Measurements from ENCODE around the gene SLC36A2. TPM values are rescaled to one million over a fixed set of nuclear protein-coding genes. Genes with fewer than 3 reads are reported as not detected.
"Not testable (repeated sequence)": the region's sequence is repeated elsewhere in the genome, so short reads cannot be mapped to it uniquely, and the experiment has no call there.

Gene SLC36A2
- total and polyA plus RNA-seq, 5 donors from 2014 or later = not detected

DNA sequence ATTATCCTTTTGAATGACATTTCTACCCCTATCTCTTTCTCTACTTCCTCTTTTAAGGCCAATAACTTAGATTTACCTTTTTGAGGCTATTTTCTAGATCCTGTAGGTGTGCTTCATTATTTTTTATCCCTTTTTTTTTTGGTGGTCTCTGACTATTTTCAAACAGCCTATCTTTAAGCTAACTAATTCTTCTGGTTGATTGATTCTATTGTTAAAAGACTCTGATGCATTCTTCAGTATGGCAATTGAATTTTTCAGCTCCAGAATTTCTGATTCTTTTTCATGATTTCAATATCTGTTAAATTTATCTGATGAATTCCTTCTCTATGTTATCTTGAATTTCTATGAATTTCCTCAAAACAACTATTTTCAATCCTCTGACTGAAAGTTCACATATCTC lies 36.4 kb downstream of the SLC36A2 start:
- DNase-seq (no peak), ATAC-seq (ENCODE audit: low read depth in 2 of 2) (no peak)
- Mint-ChIP-seq H3K4me1 (peaks cover 0 to 3% (median 0%) of the 10 kb centered on the region in 4 donors), H3K27ac (no peak overlapping the region), H3K9me3 (peaks cover 0 to 15% (median 9%) of the 10 kb centered on the region in 7 donors), H3K4me3 (no peak overlapping the region), H3K36me3 (peaks cover 7% of the 10 kb centered on the region), H3K27me3 (peaks cover 64% of the 10 kb centered on the region)
- Histone ChIP-seq H3K27ac (ENCODE audit: insufficient read depth, low read length, poor library complexity, severe bottlenecking) (no peak overlapping the region), H3K4me3 (ENCODE audit: low read depth, low read length) (no peak overlapping the region), H3K9me3 (ENCODE audit: control insufficient read depth in 2 of 2, low read length in 2 of 2) (peaks cover 0 to 11% of the 10 kb centered on the region in 2 experiments), H3K36me3 (ENCODE audit: control insufficient read depth, insufficient read depth, low read length) (no peaks in the 10 kb centered on the region), H3K4me1 (ENCODE audit: control insufficient read depth, insufficient read depth, low read length, poor library complexity, severe bottlenecking) (no peaks in the 10 kb centered on the region), H3K27me3 (ENCODE audit: control insufficient read depth, insufficient read depth, low read length) (no peaks in the 10 kb centered on the region)

DNA sequence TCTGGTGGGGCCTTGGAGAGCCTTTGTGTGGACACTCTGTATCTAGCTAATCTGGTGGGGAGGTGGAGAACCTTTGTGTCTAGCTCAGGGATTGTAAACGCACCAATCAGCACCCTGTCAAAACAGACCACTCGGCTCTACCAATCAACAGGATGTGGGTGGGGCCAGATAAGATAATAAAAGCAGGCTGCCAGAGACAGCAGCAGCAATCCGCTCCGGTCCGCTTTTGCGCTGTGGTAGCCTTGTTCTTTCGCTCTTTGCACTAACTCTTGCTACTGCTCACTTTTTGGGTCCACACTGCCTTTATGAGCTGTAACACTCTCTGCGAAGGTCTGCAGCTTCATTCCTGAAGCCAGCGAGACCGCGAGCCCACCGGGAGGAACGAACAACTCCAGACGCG lies 37.5 kb downstream of the SLC36A2 start:
- H3K27ac Mint-ChIP-seq; H3K4me3 Mint-ChIP-seq; H3K36me3 ChIP-seq (ENCODE audit: control insufficient read depth, insufficient read depth, low read length); H3K4me3 ChIP-seq (ENCODE audit: low read depth, low read length); DNase-seq; H3K27ac ChIP-seq (ENCODE audit: insufficient read depth, low read length, poor library complexity, severe bottlenecking); ATAC-seq (ENCODE audit: low read depth in 2 of 2); H3K4me1 Mint-ChIP-seq; H3K36me3 Mint-ChIP-seq; H3K4me1 ChIP-seq (ENCODE audit: control insufficient read depth, insufficient read depth, low read length, poor library complexity, severe bottlenecking); H3K27me3 ChIP-seq (ENCODE audit: control insufficient read depth, insufficient read depth, low read length): not testable (repeated sequence)
- peaks cover 0 to 11% of the 10 kb centered on the region in 2 experiments for H3K9me3 ChIP-seq (ENCODE audit: control insufficient read depth in 2 of 2, low read length in 2 of 2)
- peaks cover 66% of the 10 kb centered on the region for H3K27me3 Mint-ChIP-seq
- H3K9me3 Mint-ChIP-seq = peaks cover 0 to 15% (median 11%) of the 10 kb centered on the region in 7 donors

DNA sequence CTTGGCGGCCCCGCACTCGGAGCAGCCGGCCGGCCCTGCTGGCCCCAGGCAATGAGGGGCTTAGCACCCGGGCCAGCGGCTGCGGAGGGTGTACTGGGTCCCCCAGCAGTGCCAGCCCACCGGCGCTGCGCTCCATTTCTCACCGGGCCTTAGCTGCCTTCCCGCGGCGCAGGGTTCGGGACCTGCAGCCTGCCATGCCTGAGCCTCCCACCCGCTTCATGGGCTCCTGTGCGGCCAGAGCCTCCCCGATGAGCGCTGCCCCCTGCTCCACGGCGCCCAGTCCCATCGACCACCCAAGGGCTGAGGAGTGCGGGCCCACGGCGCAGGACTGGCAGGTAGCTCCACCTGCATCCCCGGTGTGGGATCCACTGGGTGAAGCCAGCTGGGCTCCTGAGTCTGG lies 38.1 kb downstream of the SLC36A2 start:
- not testable (repeated sequence) for H3K4me1 Mint-ChIP-seq; H3K4me3 Mint-ChIP-seq; H3K4me3 ChIP-seq (ENCODE audit: low read depth, low read length); H3K27me3 ChIP-seq (ENCODE audit: control insufficient read depth, insufficient read depth, low read length); H3K36me3 Mint-ChIP-seq; DNase-seq; H3K27ac ChIP-seq (ENCODE audit: insufficient read depth, low read length, poor library complexity, severe bottlenecking); H3K4me1 ChIP-seq (ENCODE audit: control insufficient read depth, insufficient read depth, low read length, poor library complexity, severe bottlenecking); H3K36me3 ChIP-seq (ENCODE audit: control insufficient read depth, insufficient read depth, low read length); ATAC-seq (ENCODE audit: low read depth in 2 of 2); H3K27ac Mint-ChIP-seq
- H3K9me3 ChIP-seq (ENCODE audit: control insufficient read depth in 2 of 2, low read length in 2 of 2) = peaks cover 0 to 11% of the 10 kb centered on the region in 2 experiments
- peaks cover 62% of the 10 kb centered on the region for H3K27me3 Mint-ChIP-seq
- H3K9me3 Mint-ChIP-seq = peaks cover 0 to 15% (median 11%) of the 10 kb centered on the region in 7 donors

DNA sequence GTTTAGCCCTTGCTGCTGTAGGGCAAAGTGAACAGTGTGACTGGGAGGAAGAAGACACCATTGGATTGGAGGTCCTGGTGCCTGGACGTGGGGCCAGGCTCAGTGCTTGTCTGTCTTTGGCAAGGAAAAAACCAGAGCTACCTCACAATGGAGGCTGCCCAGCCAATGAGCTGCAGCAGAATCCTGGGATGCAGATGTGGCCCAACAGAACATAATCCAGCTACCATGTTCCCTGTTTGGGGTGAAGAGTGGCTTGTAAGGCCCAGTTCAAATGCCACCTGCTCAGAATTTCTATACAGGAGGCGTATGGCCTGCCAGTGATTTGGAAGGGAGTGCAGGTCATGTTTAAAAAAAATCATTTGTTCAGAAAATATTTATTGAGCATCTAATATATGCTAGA lies 43.7 kb downstream of the SLC36A2 start, which contains the start of gene SLC36A3:
SLC36A3 (minus strand) TSS at position 101 of the 400 bp plus-strand sequence. CDS start 412 bp downstream, outside the sequence.
- ATAC-seq (ENCODE audit: low read depth in 2 of 2) (no peak), DNase-seq (no peak)
- Histone ChIP-seq H3K4me1 (ENCODE audit: control insufficient read depth, insufficient read depth, low read length, poor library complexity, severe bottlenecking) (no peaks in the 10 kb centered on the region), H3K27me3 (ENCODE audit: control insufficient read depth, insufficient read depth, low read length) (peaks cover 8% of the 10 kb centered on the region), H3K36me3 (ENCODE audit: control insufficient read depth, insufficient read depth, low read length) (no peaks in the 10 kb centered on the region), H3K9me3 (ENCODE audit: control insufficient read depth in 2 of 2, low read length in 2 of 2) (no peaks in the 10 kb centered on the region), H3K27ac (ENCODE audit: insufficient read depth, low read length, poor library complexity, severe bottlenecking) (no peak within 1 kb of the TSS), H3K4me3 (ENCODE audit: low read depth, low read length) (no peak within 1 kb of the TSS)
- H3K4me1 Mint-ChIP-seq = no peaks in the 10 kb centered on the region
- no peak within 1 kb of the TSS for H3K4me3 Mint-ChIP-seq
- H3K27ac Mint-ChIP-seq = no peak within 1 kb of the TSS
- no peaks in the 10 kb centered on the region for H3K36me3 Mint-ChIP-seq
- peaks cover 0 to 3% (median 0%) of the 10 kb centered on the region in 7 donors for H3K9me3 Mint-ChIP-seq
- peaks cover 48% of the 10 kb centered on the region for H3K27me3 Mint-ChIP-seq

DNA sequence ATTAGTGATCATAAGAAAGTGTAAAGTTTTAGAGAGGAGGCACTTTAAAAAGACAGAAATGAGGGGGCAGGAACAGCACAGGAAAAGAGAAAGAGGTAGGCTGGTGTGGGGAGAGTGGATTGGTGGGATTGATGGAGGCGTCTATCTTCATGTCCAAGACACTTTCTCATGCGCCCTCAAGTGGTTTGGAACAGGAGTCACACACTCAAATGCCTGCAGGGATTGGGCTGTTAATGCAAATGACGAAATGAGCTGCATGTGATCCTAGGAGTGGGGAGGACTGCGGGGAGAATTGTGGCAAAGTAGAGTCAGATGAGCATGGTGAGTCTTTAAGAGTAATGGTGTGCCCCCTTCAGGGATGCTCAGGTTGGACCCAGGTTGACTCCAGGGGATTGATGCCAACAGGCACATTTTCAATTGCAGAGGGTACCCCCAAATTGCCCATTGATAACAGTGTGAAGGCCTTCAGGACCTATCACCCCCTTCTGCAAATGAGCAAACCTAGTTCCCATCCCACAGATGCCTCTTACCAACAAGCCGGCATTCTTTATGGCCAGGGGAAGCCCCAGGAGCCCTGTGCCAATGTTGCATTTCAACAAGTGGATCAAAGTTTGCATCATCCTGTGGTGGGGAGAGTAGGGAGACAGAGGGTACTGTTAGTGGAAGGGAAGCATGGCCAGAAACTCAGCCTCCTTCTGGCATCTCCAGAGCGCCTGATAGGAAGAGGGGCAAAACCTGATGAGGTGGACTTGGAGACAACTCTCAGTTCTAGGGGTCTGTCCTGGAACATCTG lies 49.1 kb downstream of the SLC36A2 start:
- Mint-ChIP-seq H3K27me3 (peaks cover 16% of the 10 kb centered on the region), H3K27ac (no peak overlapping the region), H3K4me3 (no peak overlapping the region), H3K36me3 (no peaks in the 10 kb centered on the region), H3K9me3 (peaks cover 0 to 1% (median 0%) of the 10 kb centered on the region in 7 donors), H3K4me1 (peaks cover 0 to 10% (median 3%) of the 10 kb centered on the region in 4 donors)
- Histone ChIP-seq H3K27me3 (ENCODE audit: control insufficient read depth, insufficient read depth, low read length) (peaks cover 5% of the 10 kb centered on the region), H3K9me3 (ENCODE audit: control insufficient read depth in 2 of 2, low read length in 2 of 2) (no peaks in the 10 kb centered on the region), H3K4me1 (ENCODE audit: control insufficient read depth, insufficient read depth, low read length, poor library complexity, severe bottlenecking) (no peaks in the 10 kb centered on the region), H3K36me3 (ENCODE audit: control insufficient read depth, insufficient read depth, low read length) (no peaks in the 10 kb centered on the region), H3K27ac (ENCODE audit: insufficient read depth, low read length, poor library complexity, severe bottlenecking) (no peak overlapping the region), H3K4me3 (ENCODE audit: low read depth, low read length) (no peak overlapping the region)
- ATAC-seq (ENCODE audit: low read depth in 2 of 2) (no peak), DNase-seq (peak in 2 of 3 donors; percentile 23 to 69)

DNA sequence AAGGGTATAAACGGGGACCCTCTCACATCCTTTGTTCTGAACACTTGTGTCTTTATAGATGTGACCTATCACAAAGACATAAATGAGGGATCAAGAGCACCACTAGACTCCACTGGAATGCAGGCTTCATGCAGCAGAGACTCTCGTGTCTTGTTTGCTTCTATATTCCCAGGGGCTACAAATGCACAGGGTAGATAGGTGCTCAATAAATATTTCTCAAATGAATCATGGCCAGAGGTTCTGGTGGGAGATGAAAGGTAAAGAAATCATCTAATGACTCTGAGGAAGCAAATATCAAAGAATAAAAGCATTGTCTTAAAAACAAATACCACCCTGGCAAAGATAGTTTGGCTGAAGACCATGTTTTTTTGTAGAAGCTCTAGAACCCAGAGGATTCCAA lies 50.4 kb downstream of the SLC36A2 start:
- Histone ChIP-seq H3K4me1 (ENCODE audit: control insufficient read depth, insufficient read depth, low read length, poor library complexity, severe bottlenecking) (no peaks in the 10 kb centered on the region), H3K27ac (ENCODE audit: insufficient read depth, low read length, poor library complexity, severe bottlenecking) (no peak overlapping the region), H3K4me3 (ENCODE audit: low read depth, low read length) (no peak overlapping the region), H3K36me3 (ENCODE audit: control insufficient read depth, insufficient read depth, low read length) (no peaks in the 10 kb centered on the region), H3K9me3 (ENCODE audit: control insufficient read depth in 2 of 2, low read length in 2 of 2) (no peaks in the 10 kb centered on the region), H3K27me3 (ENCODE audit: control insufficient read depth, insufficient read depth, low read length) (peaks cover 5% of the 10 kb centered on the region)
- peaks cover 0 to 1% (median 0%) of the 10 kb centered on the region in 7 donors for H3K9me3 Mint-ChIP-seq
- peaks cover 18% of the 10 kb centered on the region for H3K27me3 Mint-ChIP-seq
- no peaks in the 10 kb centered on the region for H3K36me3 Mint-ChIP-seq
- no peak for ATAC-seq (ENCODE audit: low read depth in 2 of 2)
- no peak for DNase-seq
- peak overlapping the region in 1 of 3 donors; percentile 23 for H3K27ac Mint-ChIP-seq
- H3K4me3 Mint-ChIP-seq = no peak overlapping the region
- peaks cover 0 to 10% (median 3%) of the 10 kb centered on the region in 4 donors for H3K4me1 Mint-ChIP-seq

DNA sequence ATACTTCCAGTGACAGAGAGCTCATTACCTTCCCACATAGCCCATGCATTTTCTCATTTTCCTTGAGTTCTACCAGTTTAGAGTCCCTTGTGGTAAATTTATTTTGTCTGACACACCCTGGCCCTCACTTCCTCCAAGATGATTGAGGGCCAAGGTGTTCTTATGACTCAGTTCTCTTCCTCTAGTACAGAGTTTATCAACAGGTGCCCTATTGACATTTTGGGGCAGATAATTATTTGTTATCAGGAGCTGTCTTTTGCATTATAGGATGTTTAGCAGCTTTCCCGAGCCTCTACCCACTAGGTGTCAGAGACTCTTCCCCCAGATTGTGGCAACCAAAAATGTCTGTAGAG lies 50.9 kb downstream of the SLC36A2 start:
- Histone ChIP-seq H3K4me1 (ENCODE audit: control insufficient read depth, insufficient read depth, low read length, poor library complexity, severe bottlenecking) (no peaks in the 10 kb centered on the region), H3K27ac (ENCODE audit: insufficient read depth, low read length, poor library complexity, severe bottlenecking) (no peak overlapping the region), H3K27me3 (ENCODE audit: control insufficient read depth, insufficient read depth, low read length) (peaks cover 5% of the 10 kb centered on the region), H3K4me3 (ENCODE audit: low read depth, low read length) (no peak overlapping the region), H3K9me3 (ENCODE audit: control insufficient read depth in 2 of 2, low read length in 2 of 2) (no peaks in the 10 kb centered on the region), H3K36me3 (ENCODE audit: control insufficient read depth, insufficient read depth, low read length) (no peaks in the 10 kb centered on the region)
- Mint-ChIP-seq H3K4me1 (peaks cover 0 to 10% (median 3%) of the 10 kb centered on the region in 4 donors), H3K27me3 (peaks cover 18% of the 10 kb centered on the region), H3K9me3 (peaks cover 0 to 1% (median 0%) of the 10 kb centered on the region in 7 donors), H3K27ac (no peak overlapping the region), H3K36me3 (no peaks in the 10 kb centered on the region), H3K4me3 (no peak overlapping the region)
- DNase-seq = peak in 1 of 3 donors; percentile 55
- ATAC-seq (ENCODE audit: low read depth in 2 of 2) = no peak

Data from CD4-positive, CD25-positive, alpha-beta regulatory T cell (primary cell).